BLaER1 treated with 17β-estradiol and CSF1 and Interleukin-3, amounts not matched to agents 10 nM and 100 nM (cell line): Measurements from ENCODE around the gene GSDME.
A peak's percentile ranks its signal among the peaks of the same experiment; 100 is the strongest.
"Not testable (repeated sequence)": the region's sequence is repeated elsewhere in the genome, so short reads cannot be mapped to it uniquely, and the experiment has no call there.

Experiments
- H3K27ac ChIP-seq, 11 experiments: shearing (Covaris generic); formaldehyde crosslinking; 2 replicates each; pipeline ENCODE4 v1.8.1; 2022
- H3K27me3 ChIP-seq, 11 experiments: shearing (Covaris generic); formaldehyde crosslinking; 2 replicates each; pipeline ENCODE4 v1.8.1; 2022
- H3K36me3 ChIP-seq, 11 experiments: shearing (Covaris generic); formaldehyde crosslinking; 2 replicates each; pipeline ENCODE4 v1.8.1; 2022
- H3K4me1 ChIP-seq, 10 experiments: shearing (Covaris generic); formaldehyde crosslinking; 2 replicates each; pipeline ENCODE4 v1.8.1; 2022
- H3K4me2 ChIP-seq, 11 experiments: shearing (Covaris generic); formaldehyde crosslinking; 2 replicates each; pipeline ENCODE4 v1.8.1; 2022
- H3K4me3 ChIP-seq, 10 experiments: shearing (Covaris generic); formaldehyde crosslinking; 2 replicates each; pipeline ENCODE4 v1.8.1; 2022
- H3K9ac ChIP-seq, 11 experiments: shearing (Covaris generic); formaldehyde crosslinking; 2 replicates each; pipeline ENCODE4 v1.8.1; 2022
- H3K9me3 ChIP-seq, 11 experiments: shearing (Covaris generic); formaldehyde crosslinking; replicated peaks in 1 of 11; 2 replicates each; pipeline ENCODE4 v1.8.1; 2022
- H4K20me1 ChIP-seq, 11 experiments: shearing (Covaris generic); formaldehyde crosslinking; 2 replicates each; pipeline ENCODE4 v1.8.1; 2022
- Cebpa-rat ChIP-seq, 11 experiments: shearing (Covaris generic); IDR thresholded peaks; 2 replicates each; pipeline ENCODE4 v1.8.1; 2022

Gene GSDME

GRCh38 chr7:24757353-24758275 is at the start of gene GSDME:
Gene GSDME (minus strand): TSS chr7:24757464. CDS start chr7:24749774, 7,690 bp downstream.
- Histone ChIP-seq H3K9ac (peak within 1 kb of the TSS; percentile 67 to 81 (median 79)), H4K20me1 (peaks cover 0 to 8% (median 0%) of the 10 kb centered on the region in 11 experiments; a peak in 1 of 22 replicates), H3K4me3 (peak within 1 kb of the TSS; percentile 58 to 82 (median 72)), H3K4me1 (peaks cover 13 to 34% (median 30%) of the 10 kb centered on the region in 10 experiments; a peak in 18 of 20 replicates), H3K9me3 (0 out of 22 replicates have a peak, but pooled peaks cover 0 to 6% (median 0%) of the 10 kb centered on the region in 11 experiments), H3K27me3 (peaks cover 29 to 52% (median 44%) of the 10 kb centered on the region in 11 experiments), H3K4me2 (peak within 1 kb of the TSS; percentile 72 to 98 (median 92)), H3K36me3 (no peaks in the 10 kb centered on the region), H3K27ac (peak within 1 kb of the TSS; percentile 25 to 79 (median 71); a peak in 21 of 22 replicates)
- no peak for TF ChIP-seq Cebpa-rat (IDR thresholded peaks at IDR 0.05)

- no peak overlapping the region for H3K4me2 ChIP-seq
- H3K27ac ChIP-seq = no peak overlapping the region
- H4K20me1 ChIP-seq = no peaks in the 10 kb centered on the region
- peaks cover 23 to 89% (median 45%) of the 10 kb centered on the region in 11 experiments; a peak in 21 of 22 replicates for H3K36me3 ChIP-seq
- H3K9ac ChIP-seq = no peak overlapping the region
- no peak for TF ChIP-seq Cebpa-rat (IDR thresholded peaks at IDR 0.05)
- no peaks in the 10 kb centered on the region for H3K27me3 ChIP-seq
- H3K9me3 ChIP-seq = no peaks in the 10 kb centered on the region
- H3K4me1 ChIP-seq = no peaks in the 10 kb centered on the region
- H3K4me3 ChIP-seq = no peak overlapping the region
Observed at GRCh38 chr7:24802300-24802699, 45.0 kb upstream of the GSDME start.

GRCh38 chr7:24801883-24802282 is 44.6 kb upstream of the GSDME start:
- no peaks in the 10 kb centered on the region for H3K9me3 ChIP-seq
- no peak for TF ChIP-seq Cebpa-rat (IDR thresholded peaks at IDR 0.05)
- no peaks in the 10 kb centered on the region for H3K27me3 ChIP-seq
- H3K27ac ChIP-seq = no peak overlapping the region
- no peaks in the 10 kb centered on the region for H3K4me1 ChIP-seq
- no peak overlapping the region for H3K9ac ChIP-seq
- peaks cover 23 to 89% (median 45%) of the 10 kb centered on the region in 11 experiments; a peak in 21 of 22 replicates for H3K36me3 ChIP-seq
- H3K4me3 ChIP-seq = no peak overlapping the region
- no peak overlapping the region for H3K4me2 ChIP-seq
- H4K20me1 ChIP-seq = no peaks in the 10 kb centered on the region

- H3K27ac ChIP-seq = no peak overlapping the region
- peaks cover 23 to 89% (median 45%) of the 10 kb centered on the region in 11 experiments; a peak in 21 of 22 replicates for H3K36me3 ChIP-seq
- no peak overlapping the region for H3K9ac ChIP-seq
- TF ChIP-seq Cebpa-rat (IDR thresholded peaks at IDR 0.05) = no peak
- no peak overlapping the region for H3K4me2 ChIP-seq
- H4K20me1 ChIP-seq = no peaks in the 10 kb centered on the region
- no peaks in the 10 kb centered on the region for H3K27me3 ChIP-seq
- H3K4me3 ChIP-seq = no peak overlapping the region
- H3K9me3 ChIP-seq = peaks cover 0 to 1% (median 0%) of the 10 kb centered on the region in 11 experiments; a peak in 2 of 22 replicates
- H3K4me1 ChIP-seq = no peaks in the 10 kb centered on the region
Observed at GRCh38 chr7:24800667-24801066, 43.4 kb upstream of the GSDME start.

- Histone ChIP-seq H3K4me2 (no peak overlapping the region), H3K27ac (no peak overlapping the region), H3K9me3 (peaks cover 0 to 7% (median 4%) of the 10 kb centered on the region in 11 experiments; a peak in 14 of 22 replicates), H3K4me1 (peaks cover 0 to under 1% (median 0%) of the 10 kb centered on the region in 10 experiments; a peak in 1 of 20 replicates), H3K9ac (no peak overlapping the region), H3K4me3 (no peak overlapping the region), H3K36me3 (peaks cover 26 to 90% (median 45%) of the 10 kb centered on the region in 11 experiments; a peak in 21 of 22 replicates), H4K20me1 (no peaks in the 10 kb centered on the region), H3K27me3 (no peaks in the 10 kb centered on the region)
- no peak for TF ChIP-seq Cebpa-rat (IDR thresholded peaks at IDR 0.05)
Observed at GRCh38 chr7:24800073-24800472, 42.8 kb upstream of the GSDME start.

- Histone ChIP-seq H3K9me3 (peaks cover 0 to 13% (median 8%) of the 10 kb centered on the region in 11 experiments; a peak in 14 of 22 replicates), H3K27ac (no peak overlapping the region), H3K4me2 (no peak overlapping the region), H3K27me3 (no peaks in the 10 kb centered on the region), H3K4me1 (peaks cover 0 to 6% (median under 1%) of the 10 kb centered on the region in 10 experiments; a peak in 11 of 20 replicates), H3K36me3 (peaks cover 29 to 88% (median 45%) of the 10 kb centered on the region in 11 experiments; a peak in 21 of 22 replicates), H3K9ac (no peak overlapping the region), H4K20me1 (no peaks in the 10 kb centered on the region), H3K4me3 (no peak overlapping the region)
- no peak for TF ChIP-seq Cebpa-rat (IDR thresholded peaks at IDR 0.05)
Observed at GRCh38 chr7:24799506-24799905, 42.2 kb upstream of the GSDME start.

GRCh38 chr7:24798261-24798660 is 41.0 kb upstream of the GSDME start:
- Histone ChIP-seq H3K4me3 (no peak overlapping the region), H4K20me1 (no peaks in the 10 kb centered on the region), H3K27ac (no peak overlapping the region), H3K9ac (no peak overlapping the region), H3K9me3 (peaks cover 0 to 14% (median 8%) of the 10 kb centered on the region in 11 experiments; a peak in 14 of 22 replicates), H3K27me3 (no peaks in the 10 kb centered on the region), H3K4me1 (peaks cover 8 to 16% (median 10%) of the 10 kb centered on the region in 10 experiments; a peak in 19 of 20 replicates), H3K36me3 (peaks cover 22 to 75% (median 35%) of the 10 kb centered on the region in 11 experiments; a peak in 21 of 22 replicates), H3K4me2 (no peak overlapping the region)
- no peak for TF ChIP-seq Cebpa-rat (IDR thresholded peaks at IDR 0.05)

GRCh38 chr7:24797270-24797669 is 40.0 kb upstream of the GSDME start:
- no peak for TF ChIP-seq Cebpa-rat (IDR thresholded peaks at IDR 0.05)
- Histone ChIP-seq H3K27ac (no peak overlapping the region), H3K4me2 (no peak overlapping the region), H3K4me3 (no peak overlapping the region), H3K36me3 (peaks cover 15 to 66% (median 28%) of the 10 kb centered on the region in 11 experiments; a peak in 21 of 22 replicates), H3K9me3 (peaks cover 0 to 14% (median 8%) of the 10 kb centered on the region in 11 experiments; a peak in 14 of 22 replicates), H3K27me3 (no peaks in the 10 kb centered on the region), H3K9ac (no peak overlapping the region), H4K20me1 (no peaks in the 10 kb centered on the region), H3K4me1 (peaks cover 9 to 16% (median 14%) of the 10 kb centered on the region in 10 experiments)

- H3K9me3 ChIP-seq = peaks cover 0 to 24% (median 16%) of the 10 kb centered on the region in 11 experiments; a peak in 15 of 22 replicates
- no peaks in the 10 kb centered on the region for H3K27me3 ChIP-seq
- peaks cover 0 to 47% (median 10%) of the 10 kb centered on the region in 11 experiments; a peak in 13 of 22 replicates for H3K36me3 ChIP-seq
- H4K20me1 ChIP-seq = no peaks in the 10 kb centered on the region
- no peak for TF ChIP-seq Cebpa-rat (IDR thresholded peaks at IDR 0.05)
- no peak overlapping the region for H3K9ac ChIP-seq
- no peak overlapping the region for H3K4me2 ChIP-seq
- no peak overlapping the region for H3K27ac ChIP-seq
- H3K4me1 ChIP-seq = peaks cover 9 to 17% (median 15%) of the 10 kb centered on the region in 10 experiments
- H3K4me3 ChIP-seq = no peak overlapping the region
Observed at GRCh38 chr7:24795407-24795767, 38.1 kb upstream of the GSDME start.

- H4K20me1 ChIP-seq, H3K4me3 ChIP-seq, H3K9ac ChIP-seq, H3K27me3 ChIP-seq: not testable (repeated sequence)
- Histone ChIP-seq H3K27ac (peak overlapping the region in 1 of 11 experiments; percentile 43; a peak in 1 of 22 replicates), H3K36me3 (peaks cover 0 to 42% (median 9%) of the 10 kb centered on the region in 11 experiments; a peak in 12 of 22 replicates), H3K4me2 (peak overlapping the region in 8 of 11 experiments; percentile 29 to 65 (median 44); a peak in 8 of 22 replicates), H3K9me3 (peaks cover 0 to 29% (median 21%) of the 10 kb centered on the region in 11 experiments; a peak in 17 of 22 replicates), H3K4me1 (peaks cover 9 to 17% (median 15%) of the 10 kb centered on the region in 10 experiments)
Observed at GRCh38 chr7:24794751-24795406, 37.6 kb upstream of the GSDME start.
